ENCODE data around the gene STRN3.

The STRN3 gene

DNA sequence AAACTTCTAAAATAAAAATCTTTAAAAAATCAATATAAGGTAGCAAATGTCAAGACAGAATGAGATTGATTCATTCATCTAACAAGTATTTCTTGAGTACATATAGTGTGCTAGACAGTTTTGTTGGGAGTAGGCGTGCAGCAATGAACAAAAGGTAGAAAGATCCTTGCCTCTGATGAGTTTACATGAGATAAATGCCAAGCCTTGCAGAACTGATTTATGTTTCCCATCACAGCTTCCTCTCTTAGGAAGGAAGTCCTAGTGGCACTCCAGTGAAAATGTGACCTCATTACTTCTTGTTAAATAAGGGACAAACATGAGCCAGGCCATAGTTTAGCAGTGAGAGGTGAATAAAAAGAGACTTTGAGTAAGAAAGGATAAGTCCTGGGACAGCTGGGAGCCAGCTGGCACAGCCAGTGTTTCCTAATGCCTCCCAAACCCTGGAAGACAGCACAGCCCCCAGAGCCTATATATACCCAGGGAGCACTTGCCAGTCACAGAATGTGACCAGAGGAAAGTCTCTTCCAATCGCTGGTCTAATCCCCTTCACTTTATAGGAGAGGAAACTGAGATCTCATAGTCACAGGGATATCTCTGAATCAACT is 156.5 kb downstream of the STRN3 start:
- no peak for DNase-seq

DNA sequence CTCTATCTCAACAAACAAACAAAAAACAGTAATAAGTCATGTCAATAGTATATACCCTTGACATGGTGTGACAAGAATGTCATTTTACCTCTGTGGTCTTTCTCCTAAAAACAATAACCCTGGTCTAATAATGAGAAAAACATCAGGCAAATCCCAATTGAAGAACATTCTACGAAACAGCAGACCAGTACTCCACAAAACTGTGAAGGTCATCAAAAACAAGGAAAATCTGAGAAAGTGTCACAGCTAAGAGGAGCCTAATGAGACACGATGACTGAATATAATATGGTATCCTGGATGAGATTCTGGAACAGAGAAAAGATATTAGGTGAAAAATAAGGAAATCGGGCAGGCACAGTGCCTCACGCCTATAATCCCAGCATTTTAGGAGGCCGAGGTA is 157.4 kb downstream of the STRN3 start:
- DNase-seq: no peak

- DNase-seq: no peak
These were observed 161.2 kb downstream of the STRN3 start for GRCh38 chr14:30864934-30865333.

DNA sequence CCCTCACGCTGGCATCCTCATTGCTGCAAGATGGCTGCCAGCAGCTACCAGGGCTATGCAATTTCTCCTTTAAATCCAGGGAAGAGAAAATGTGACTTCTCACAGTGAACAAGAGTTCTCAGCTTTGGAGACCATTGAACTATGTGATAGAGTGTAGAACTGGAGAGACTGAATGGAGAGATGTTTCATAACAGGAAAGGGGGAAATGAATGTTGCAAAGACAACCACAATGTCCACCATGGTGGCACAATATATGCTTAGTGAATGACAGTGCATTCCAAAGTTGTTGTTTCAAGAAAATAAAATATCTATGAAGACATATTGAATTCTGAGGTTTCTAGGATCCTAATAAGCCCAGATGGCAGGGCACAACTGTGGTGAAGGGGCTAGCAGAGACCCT is 165.0 kb downstream of the STRN3 start:
- no peak for DNase-seq

DNA sequence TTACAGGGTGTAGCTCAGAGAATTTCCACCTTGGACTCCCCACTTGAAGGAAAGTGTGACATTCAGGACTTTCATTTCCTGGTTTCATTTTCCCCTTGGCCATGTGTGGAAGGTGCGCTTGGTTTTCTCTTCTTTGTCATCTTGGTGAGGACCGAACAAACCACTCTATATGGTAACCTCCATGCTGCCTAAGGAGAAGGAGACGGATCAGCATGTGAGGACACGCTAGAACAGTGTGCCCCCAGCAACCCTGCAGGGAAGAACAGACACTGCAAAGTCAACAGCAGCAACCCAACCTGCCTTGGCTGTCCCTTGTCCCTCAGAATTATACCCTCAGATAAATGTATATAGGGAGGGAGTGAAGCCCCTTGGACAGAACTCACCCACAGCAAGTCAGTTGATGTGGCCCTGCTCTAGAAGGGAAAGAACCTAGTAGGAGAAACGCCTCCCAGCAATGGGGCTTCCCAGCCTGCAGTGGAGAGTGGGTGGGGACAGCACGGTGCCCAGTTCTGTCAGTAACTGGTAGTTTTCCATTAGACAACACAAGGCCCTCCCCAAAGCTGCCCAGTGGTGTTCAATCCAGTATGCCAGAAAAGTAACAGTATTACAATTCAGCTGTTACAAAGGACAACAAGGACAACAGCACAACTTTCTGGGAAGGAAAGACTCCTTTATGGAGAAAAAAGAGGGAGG is 170.7 kb downstream of the STRN3 start:
- DNase-seq: no peak

DNA sequence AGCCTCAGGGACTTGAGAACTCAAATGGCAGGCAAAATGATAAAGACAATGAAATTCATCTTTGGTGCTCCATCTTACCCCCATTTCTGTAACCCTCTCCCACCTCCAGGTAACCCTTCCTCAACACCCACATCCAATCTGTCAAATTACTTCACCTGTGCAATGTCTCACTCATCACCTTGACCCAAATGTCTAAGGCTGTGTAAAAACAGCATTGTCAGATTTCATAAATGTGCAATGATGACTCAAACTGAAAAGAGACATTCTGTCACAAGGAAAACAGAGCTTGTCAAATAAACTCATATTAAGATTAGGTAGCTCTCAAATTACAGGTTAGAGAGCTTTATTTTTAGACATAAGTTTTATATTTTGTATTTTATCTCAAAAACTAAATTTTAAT is 171.7 kb downstream of the STRN3 start:
- no peak for DNase-seq

GRCh38 chr14:30853946-30854345 is 172.2 kb downstream of the STRN3 start:
- no peak for DNase-seq

DNA sequence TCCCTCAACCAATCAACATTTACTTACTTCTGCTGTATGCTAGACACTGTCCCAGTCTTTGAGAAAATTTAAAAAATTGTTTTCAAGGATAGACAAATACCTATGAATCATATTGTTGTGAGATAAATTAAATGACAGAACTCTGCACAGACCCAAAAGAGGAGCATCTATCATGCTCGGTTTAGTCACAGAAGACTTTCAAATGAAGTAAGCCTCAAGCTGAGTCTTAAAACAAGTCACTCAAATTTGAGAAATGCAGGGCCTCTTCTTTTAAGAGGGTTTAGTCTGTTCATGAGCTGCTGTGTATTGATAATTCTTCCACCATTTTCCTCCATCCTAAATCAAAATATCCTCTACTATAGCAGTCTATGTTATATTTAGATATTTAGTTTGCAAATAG is 176.2 kb downstream of the STRN3 start:
- DNase-seq: no peak

GRCh38 chr14:30849354-30849753 is 176.8 kb downstream of the STRN3 start:
- no peak for DNase-seq

GRCh38 chr14:30848449-30849240 is 177.5 kb downstream of the STRN3 start:
- DNase-seq: no peak
